ENCODE data around the gene LSAMP. TPM values are rescaled to one million over a fixed set of nuclear protein-coding genes. Genes with fewer than 3 reads are reported as not detected.

LSAMP gene
- total RNA-seq, 4 donors from 2014 or later = 0.30 to 5.5 (median 1.4) TPM

- H3K36me3 ChIP-seq = no peaks in the 10 kb centered on the region
- intact Hi-C loops (cut with DNase I) = no loop called here
- no peaks in the 10 kb centered on the region for H3K9me3 ChIP-seq
- no peak overlapping the region for H3K4me3 ChIP-seq
- no peak overlapping the region for H3K27ac ChIP-seq
- WGBS, 2 donors = 27% methylated on average over 1 of the region's 1 CpG
- no peak for DNase-seq
- peaks cover 0 to 17% (median 4%) of the 10 kb centered on the region in 3 donors for H3K4me1 ChIP-seq
- TF ChIP-seq POLR2A (IDR thresholded peaks at IDR 0.05) = no peak
- TF ChIP-seq CTCF (IDR thresholded peaks at IDR 0.05) = no peak
- H3K27me3 ChIP-seq = no peaks in the 10 kb centered on the region
Observed at GRCh38 chr3:116038968-116039650, 406.2 kb downstream of the LSAMP start.

GRCh38 chr3:116037954-116038911, 407.1 kb downstream of the LSAMP start:
- no peaks in the 10 kb centered on the region for H3K36me3 ChIP-seq

GRCh38 chr3:116035429-116035828, 409.9 kb downstream of the LSAMP start:
- intact Hi-C loops (cut with DNase I) = no loop called here
- DNase-seq = no peak
- H3K9me3 ChIP-seq = no peaks in the 10 kb centered on the region
- TF ChIP-seq CTCF (IDR thresholded peaks at IDR 0.05) (no peak), POLR2A (IDR thresholded peaks at IDR 0.05) (no peak)
- peaks cover 0 to 17% (median 4%) of the 10 kb centered on the region in 3 donors for H3K4me1 ChIP-seq
- 56% methylated on average over 3 of the region's 3 CpGs for WGBS, 2 donors
- no peaks in the 10 kb centered on the region for H3K36me3 ChIP-seq
- no peak overlapping the region for H3K27ac ChIP-seq
- no peak overlapping the region for H3K4me3 ChIP-seq
- no peaks in the 10 kb centered on the region for H3K27me3 ChIP-seq

More at GRCh38 chr3:116037954-116038911, 407.1 kb downstream of the LSAMP start:
- intact Hi-C loops (cut with DNase I) = no loop called here
- Histone ChIP-seq H3K9me3 (no peaks in the 10 kb centered on the region), H3K4me3 (no peak overlapping the region), H3K27me3 (no peaks in the 10 kb centered on the region), H3K4me1 (peaks cover 0 to 17% (median 4%) of the 10 kb centered on the region in 3 donors), H3K27ac (no peak overlapping the region)
- 65 to 66% methylated on average over 5 of the region's 5 CpGs for WGBS, 2 donors
- DNase-seq = no peak
- TF ChIP-seq CTCF (IDR thresholded peaks at IDR 0.05) = no peak
- TF ChIP-seq POLR2A (IDR thresholded peaks at IDR 0.05) = no peak

GRCh38 chr3:116034794-116035193, 410.5 kb downstream of the LSAMP start:
- H3K27ac ChIP-seq = no peak overlapping the region
- TF ChIP-seq CTCF (IDR thresholded peaks at IDR 0.05) (no peak), POLR2A (IDR thresholded peaks at IDR 0.05) (no peak)
- H3K4me3 ChIP-seq = no peak overlapping the region
- no peaks in the 10 kb centered on the region for H3K27me3 ChIP-seq
- intact Hi-C loops (cut with DNase I) = no loop called here
- 47 to 70% methylated on average over 1 of the region's 1 CpG for WGBS, 2 donors
- H3K4me1 ChIP-seq = peaks cover 0 to 16% (median 4%) of the 10 kb centered on the region in 3 donors
- H3K36me3 ChIP-seq = no peaks in the 10 kb centered on the region
- no peak for DNase-seq
- H3K9me3 ChIP-seq = no peaks in the 10 kb centered on the region

GRCh38 chr3:116034086-116034485, 411.2 kb downstream of the LSAMP start:
- 76 to 81% methylated on average over 2 of the region's 2 CpGs for WGBS, 2 donors
- intact Hi-C loops (cut with DNase I) = no loop called here

More at GRCh38 chr3:116034086-116034485, 411.2 kb downstream of the LSAMP start:
- no peak overlapping the region for H3K27ac ChIP-seq
- H3K36me3 ChIP-seq = no peaks in the 10 kb centered on the region
- H3K4me3 ChIP-seq = no peak overlapping the region
- H3K4me1 ChIP-seq = peaks cover 0 to 9% (median 4%) of the 10 kb centered on the region in 3 donors
- DNase-seq = no peak
- H3K27me3 ChIP-seq = no peaks in the 10 kb centered on the region
- H3K9me3 ChIP-seq = no peaks in the 10 kb centered on the region
- TF ChIP-seq CTCF (IDR thresholded peaks at IDR 0.05) (no peak), POLR2A (IDR thresholded peaks at IDR 0.05) (no peak)

All from esophagus squamous epithelium (tissue), 5 donors.